Ishikawa (cell line): ENCODE results near the gene KRTAP4-9.

Experiments
- CEBPB ChIP-seq: IDR thresholded peaks from 2 replicates; pipeline ENCODE4 v1.6.1; 2012
- NFIC ChIP-seq: IDR thresholded peaks from 2 replicates; pipeline ENCODE4 v1.6.1; 2012
- REST ChIP-seq: IDR thresholded peaks from 2 replicates; pipeline ENCODE4 v1.6.1; 2012; ENCODE audit warnings: low read depth, mild to moderate bottlenecking
- TCF12 ChIP-seq: IDR thresholded peaks from 2 replicates; pipeline ENCODE4 v1.6.1; 2012; ENCODE audit warnings: low read depth
- YY1 ChIP-seq: IDR thresholded peaks from 2 replicates; pipeline ENCODE4 v1.6.1; 2012; ENCODE audit warnings: low read depth

GRCh38 chr17:41098481-41098880 lies 6.7 kb upstream of the KRTAP4-9 start:
- TF ChIP-seq TCF12 (no peak), CEBPB (no peak), NFIC (no peak), YY1 (no peak), REST (no peak)
